GM18499 (cell line): Measurements from ENCODE around the gene RFC5.

ENCODE experiments used
- ATAC-seq: cut with Tn5 transposase; IDR thresholded peaks from one replicate; pipeline ENCODE4 v1.9.1; 2021; ENCODE audit warnings: moderate number of reproducible peaks; ENCODE audit not compliant: insufficient read depth, unreplicated experiment

Gene RFC5

GRCh38 chr12:118046430-118046829 lies 29.9 kb downstream of the RFC5 start:
- ATAC-seq: no peak

GRCh38 chr12:118050972-118051910 lies 34.7 kb downstream of the RFC5 start:
- ATAC-seq: no peak

GRCh38 chr12:118052324-118053070 lies 36.0 kb downstream of the RFC5 start:
- no peak for ATAC-seq

GRCh38 chr12:118053071-118053985 lies 36.8 kb downstream of the RFC5 start:
- no peak for ATAC-seq

GRCh38 chr12:118055144-118055557 lies 38.6 kb downstream of the RFC5 start:
- no peak for ATAC-seq

- ATAC-seq: no peak
Measured at GRCh38 chr12:118055865-118056773, 39.6 kb downstream of the RFC5 start.

GRCh38 chr12:118058227-118058626 lies 41.7 kb downstream of the RFC5 start:
- ATAC-seq: no peak

GRCh38 chr12:118058881-118059280 lies 42.4 kb downstream of the RFC5 start:
- ATAC-seq: no peak

- ATAC-seq: no peak
Measured at GRCh38 chr12:118059341-118060191, 43.1 kb downstream of the RFC5 start.

GRCh38 chr12:118060301-118061010 lies 44.0 kb downstream of the RFC5 start:
- ATAC-seq: no peak

- no peak for ATAC-seq
Measured at GRCh38 chr12:118061011-118061872, 44.7 kb downstream of the RFC5 start, which contains the start of gene WSB2. WSB2 (minus strand) TSS chr12:118061179; CDS start chr12:118061048, 131 bp downstream.

GRCh38 chr12:118061873-118062843 lies 45.7 kb downstream of the RFC5 start:
- ATAC-seq: no peak

- no peak for ATAC-seq
Measured at GRCh38 chr12:118063576-118064391, 47.3 kb downstream of the RFC5 start.

GRCh38 chr12:118064608-118065007 lies 48.1 kb downstream of the RFC5 start:
- ATAC-seq: no peak

- no peak for ATAC-seq
Measured at GRCh38 chr12:118065380-118065779, 48.9 kb downstream of the RFC5 start.
